ENCODE results near the gene GPR161.
"Not testable (repeated sequence)": the region's sequence is repeated elsewhere in the genome, so short reads cannot be mapped to it uniquely, and the experiment has no call there.

Gene GPR161

DNA sequence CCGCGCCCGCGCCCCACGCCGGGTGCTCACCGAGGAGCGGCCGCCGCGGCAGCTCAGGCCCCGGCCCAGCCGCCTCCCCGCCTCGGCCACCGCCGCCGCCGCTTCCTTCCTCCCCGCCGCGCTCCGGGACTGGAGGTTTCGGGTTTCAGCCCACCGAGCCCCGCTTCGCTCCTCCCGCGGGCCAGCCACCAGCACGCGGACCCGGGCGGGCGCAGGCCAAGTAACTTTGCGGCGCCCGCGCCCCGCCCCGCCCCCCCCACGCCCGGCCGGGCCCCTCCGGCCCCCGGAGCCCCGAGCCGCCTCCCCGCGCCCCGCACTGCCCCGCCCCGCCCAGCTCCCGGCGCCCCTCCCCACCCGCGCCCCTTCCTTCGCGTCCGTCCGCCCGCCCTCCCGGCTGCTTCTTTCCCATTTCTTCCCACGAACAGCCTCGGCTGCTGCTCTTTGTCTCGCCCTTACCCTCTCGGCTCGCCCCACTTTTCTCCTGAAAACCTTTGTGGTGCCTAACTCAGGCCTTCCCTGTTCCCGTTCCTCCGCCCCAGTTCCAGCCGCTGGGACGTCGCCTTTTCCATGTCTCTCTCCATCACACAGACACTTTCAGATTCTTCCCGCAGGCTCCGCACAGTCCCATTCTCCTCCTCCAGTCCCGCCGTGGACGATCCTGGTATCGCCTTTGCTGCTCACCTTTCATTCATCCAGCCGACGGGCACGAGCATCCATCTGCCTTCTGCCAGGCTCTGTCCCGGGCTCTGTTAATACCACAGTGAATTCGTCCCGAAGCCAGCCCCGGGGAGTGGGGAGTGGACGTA, at the start of gene GPR161:
TSS of gene GPR161 (minus strand) at position 222 of the 806 bp plus-strand sequence. CDS start 32,080 bp downstream, outside the sequence.
- DNase-seq (ENCODE audit: low read depth in 2 of 3, low spot score in 1 of 3), result peak in 2 of 3 donors; percentile 3 to 9

DNA sequence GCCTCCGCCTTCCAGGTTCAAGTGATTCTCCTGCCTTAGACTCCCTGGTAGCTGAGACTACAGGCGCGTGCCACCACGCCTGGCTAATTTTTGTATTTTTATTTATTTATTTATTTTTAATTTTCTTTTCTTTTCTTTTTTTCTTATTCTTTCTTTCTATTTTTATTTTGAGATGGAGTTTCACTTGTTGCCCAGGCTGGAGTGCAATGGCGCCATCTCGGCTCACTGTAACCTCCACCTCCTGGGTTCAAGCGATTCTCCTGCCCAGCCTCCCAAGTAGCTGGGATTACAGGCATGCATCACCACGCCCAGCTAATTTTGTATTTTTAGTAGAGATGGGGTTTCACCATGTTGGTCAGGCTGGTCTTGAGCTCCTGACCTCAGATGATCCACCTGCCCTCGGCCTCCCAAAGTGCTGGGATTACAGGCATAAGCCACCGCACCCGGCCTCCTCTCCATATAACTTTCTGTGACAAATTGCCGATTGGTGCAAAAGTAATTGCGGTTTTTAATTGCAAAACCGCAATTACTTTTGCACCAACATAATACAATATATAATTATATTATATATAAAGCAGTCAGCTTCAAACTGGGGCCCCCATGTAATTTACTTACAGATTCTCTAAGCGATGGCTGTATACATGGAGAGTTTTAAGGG, 44.5 kb upstream of the GPR161 start:
- not testable (repeated sequence) for DNase-seq (ENCODE audit: low read depth in 2 of 3, low spot score in 1 of 3)

- DNase-seq (ENCODE audit: low read depth in 2 of 3, low spot score in 1 of 3), result peak in 2 of 3 donors; percentile 4 to 18
Measured at GRCh38 chr1:168180148-168180524, 43.4 kb upstream of the GPR161 start.

DNA sequence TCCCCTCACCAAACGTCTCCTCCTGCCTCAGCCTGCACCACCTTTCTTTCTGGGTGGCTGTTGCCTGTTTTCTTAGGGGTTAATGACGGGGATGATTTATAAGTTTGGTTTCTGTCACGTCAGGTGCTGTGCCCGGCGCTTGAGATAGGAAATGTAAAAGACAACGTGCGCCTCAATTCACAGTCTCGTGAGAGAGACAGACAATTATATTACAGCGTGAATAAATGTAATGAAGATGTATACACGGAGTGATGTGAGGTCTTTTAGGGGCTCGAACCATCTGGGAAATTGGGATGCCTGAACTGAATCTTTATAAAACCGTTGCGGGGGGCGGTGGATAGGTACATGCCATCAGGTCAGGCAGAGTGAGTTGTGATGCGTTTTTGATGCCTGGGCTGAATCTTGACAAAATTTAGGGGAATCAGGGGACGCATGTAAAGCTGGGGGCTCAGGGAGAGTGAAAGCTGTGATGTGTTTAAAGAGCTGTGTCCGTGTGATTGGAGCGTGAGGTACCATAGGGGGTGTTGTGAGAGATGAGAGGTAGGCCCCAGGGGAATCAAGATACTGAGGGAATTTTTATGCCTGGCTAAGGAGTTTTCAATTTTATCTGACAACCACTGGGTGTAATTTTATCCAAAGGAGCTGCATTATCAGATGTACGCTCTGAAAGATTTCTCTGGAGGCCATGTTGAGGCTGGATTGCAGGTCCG, 42.9 kb upstream of the GPR161 start:
- peak in 2 of 3 donors; percentile 0 to 7 for DNase-seq (ENCODE audit: low read depth in 2 of 3, low spot score in 1 of 3)

DNA sequence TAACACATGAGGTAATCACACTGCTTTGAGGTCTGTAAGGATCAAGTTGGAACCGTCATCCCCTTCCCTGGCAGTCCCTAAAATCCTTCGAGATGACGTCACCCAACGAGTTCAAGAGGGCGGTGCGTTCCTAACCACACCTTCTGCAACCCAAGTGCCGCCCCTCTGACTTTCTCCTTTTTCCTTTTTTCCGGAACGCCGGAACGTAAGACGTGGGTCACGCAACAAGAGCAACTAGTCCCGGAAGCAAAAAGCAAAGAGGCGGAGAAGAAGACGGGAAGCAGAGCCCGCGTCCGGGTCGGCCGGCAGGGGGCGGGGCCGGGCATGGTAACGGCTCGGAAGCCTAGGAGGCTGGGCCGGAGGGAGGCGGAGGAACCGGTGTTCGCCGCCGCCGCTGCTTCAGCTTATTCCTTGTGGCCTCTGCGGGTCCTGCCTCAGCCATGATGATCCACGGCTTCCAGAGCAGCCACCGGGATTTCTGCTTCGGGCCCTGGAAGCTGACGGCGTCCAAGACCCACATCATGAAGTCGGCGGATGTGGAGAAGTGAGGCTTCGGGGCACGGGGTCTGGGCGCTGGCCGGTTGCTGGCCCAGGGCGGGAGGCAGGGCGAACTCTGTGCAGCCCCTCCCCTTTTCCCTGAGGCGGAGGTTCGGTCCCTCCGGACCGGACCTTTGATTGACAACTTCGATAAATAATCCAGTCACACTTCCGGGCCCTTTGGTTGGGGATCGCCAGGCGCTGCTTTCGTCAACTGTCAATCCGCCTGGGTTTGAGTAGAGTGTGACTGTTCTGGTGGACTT, 42.1 kb upstream of the GPR161 start, which contains the start of gene TIPRL:
TSS of gene TIPRL (plus strand) at position 325 of the 800 bp plus-strand sequence. CDS start at position 441, 116 bp downstream.
- DNase-seq (ENCODE audit: low read depth in 2 of 3, low spot score in 1 of 3), result peak; percentile 93 to 95 (median 94)

GRCh38 chr1:168178227-168178637, 41.5 kb upstream of the GPR161 start:
- DNase-seq (ENCODE audit: low read depth in 2 of 3, low spot score in 1 of 3), result no peak

- DNase-seq (ENCODE audit: low read depth in 2 of 3, low spot score in 1 of 3), result no peak
Measured at GRCh38 chr1:168172250-168172915, 35.7 kb upstream of the GPR161 start.

DNA sequence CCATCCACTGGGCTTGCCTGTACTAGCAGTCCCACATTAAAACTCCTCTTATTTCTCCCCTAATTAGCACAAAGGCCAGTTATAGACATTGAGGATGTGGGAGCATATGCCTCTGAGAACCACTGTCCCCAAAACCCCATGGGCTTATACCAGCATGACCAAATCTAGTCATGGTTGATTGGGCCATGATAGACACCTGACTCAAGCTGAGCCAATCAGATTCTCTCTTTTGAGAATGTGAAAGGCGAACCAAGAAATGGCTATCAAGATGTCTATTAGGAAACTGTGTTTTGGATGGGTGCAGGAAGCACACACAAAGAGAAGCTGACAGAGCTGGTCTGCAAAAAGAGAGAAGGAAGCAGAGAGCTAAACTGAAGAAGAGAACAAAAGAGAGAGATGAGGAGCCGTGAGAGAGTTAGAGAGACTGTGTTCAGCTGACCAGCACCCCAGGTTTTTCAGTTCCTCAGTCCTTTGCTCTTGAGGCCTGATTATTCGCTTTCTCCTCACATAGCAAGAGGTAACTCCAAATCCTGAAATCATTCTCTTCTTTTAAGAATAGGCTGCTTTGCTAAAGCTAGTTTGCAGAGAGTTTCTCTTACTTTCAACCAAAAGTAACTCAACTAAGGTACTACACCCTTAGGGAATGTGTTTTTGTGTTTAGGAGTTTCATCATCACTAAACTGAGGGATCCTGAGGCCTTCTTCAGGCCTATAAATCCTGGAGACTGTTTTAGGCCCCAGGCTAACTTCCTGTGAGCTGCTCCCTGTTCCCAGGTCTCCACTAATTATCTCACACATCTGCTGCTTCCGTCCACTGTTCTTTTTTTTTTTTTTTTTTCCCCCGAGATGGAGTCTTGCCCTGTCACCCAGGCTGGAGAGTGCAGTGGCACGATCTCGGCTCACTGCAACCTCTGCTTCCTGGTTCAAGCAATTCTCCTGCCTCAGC, 34.1 kb upstream of the GPR161 start:
- no peak for DNase-seq (ENCODE audit: low read depth in 2 of 3, low spot score in 1 of 3)

GRCh38 chr1:168167806-168168205, 31.1 kb upstream of the GPR161 start:
- no peak for DNase-seq (ENCODE audit: low read depth in 2 of 3, low spot score in 1 of 3)

- DNase-seq (ENCODE audit: low read depth in 2 of 3, low spot score in 1 of 3), result no peak
Measured at GRCh38 chr1:168164771-168165170, 28.0 kb upstream of the GPR161 start.

DNA sequence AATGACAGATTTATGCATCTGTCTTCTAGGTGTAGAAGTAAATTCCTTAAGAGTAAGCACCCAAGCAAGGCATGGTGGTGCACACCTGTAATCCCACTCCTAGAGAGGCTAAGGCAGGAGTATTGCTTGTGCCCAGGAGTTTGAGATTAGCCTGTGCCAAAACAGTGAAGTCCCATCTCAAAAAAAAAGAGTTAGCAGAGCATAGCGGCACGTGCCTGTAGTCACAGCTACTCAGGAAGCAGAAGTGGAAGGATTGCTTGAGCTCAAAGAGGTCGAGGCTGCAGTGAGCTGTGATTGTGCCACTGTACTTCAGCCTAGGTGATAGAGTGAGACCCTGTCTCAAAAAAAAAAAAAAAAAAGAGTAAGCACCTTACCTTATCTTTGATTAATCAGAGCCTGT, 26.9 kb upstream of the GPR161 start:
- no peak for DNase-seq (ENCODE audit: low read depth in 2 of 3, low spot score in 1 of 3)

GRCh38 chr1:168161459-168161858, 24.7 kb upstream of the GPR161 start:
- no peak for DNase-seq (ENCODE audit: low read depth in 2 of 3, low spot score in 1 of 3)

DNA sequence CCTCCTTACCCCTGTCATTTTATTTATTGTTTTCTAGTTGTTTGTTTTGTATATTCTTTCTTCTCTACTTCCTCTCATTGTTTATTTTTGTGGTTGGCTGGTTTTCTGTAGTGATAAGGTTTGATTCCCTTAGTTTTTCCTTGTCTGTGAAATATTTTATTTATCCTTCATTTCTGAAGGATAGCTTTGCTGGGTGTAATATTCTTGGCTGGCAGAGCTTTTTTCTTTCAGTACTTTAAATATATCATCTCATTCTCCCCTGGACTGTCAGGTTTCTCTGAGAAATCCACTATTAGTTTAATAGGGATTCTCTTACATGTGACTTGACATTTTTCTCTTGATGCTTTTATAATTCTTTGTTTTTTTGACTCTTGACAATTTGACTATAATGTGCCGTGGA, 23.2 kb upstream of the GPR161 start:
- DNase-seq (ENCODE audit: low read depth in 2 of 3, low spot score in 1 of 3), result no peak

GRCh38 chr1:168159251-168159650, 22.5 kb upstream of the GPR161 start:
- no peak for DNase-seq (ENCODE audit: low read depth in 2 of 3, low spot score in 1 of 3)

DNA sequence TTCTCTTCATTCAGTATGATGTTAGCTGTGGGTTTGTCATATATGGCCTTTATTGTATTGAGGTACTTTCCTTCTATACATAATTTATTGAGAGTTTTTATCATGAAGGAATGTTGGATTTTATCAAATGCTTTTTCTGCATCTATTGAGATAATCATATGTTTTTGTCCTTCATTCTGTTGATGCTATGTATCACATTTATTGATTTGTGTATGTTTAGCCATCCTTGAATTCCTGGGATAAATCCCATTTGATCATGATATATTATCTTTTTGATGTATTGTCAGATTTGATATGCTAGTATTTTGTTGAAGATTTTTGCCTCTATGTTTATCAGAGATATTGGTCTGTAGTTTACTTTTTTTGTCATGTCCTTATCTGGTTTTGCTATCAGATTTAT, 20.9 kb upstream of the GPR161 start:
- DNase-seq (ENCODE audit: low read depth in 2 of 3, low spot score in 1 of 3), result no peak

GRCh38 chr1:168155910-168156309, 19.2 kb upstream of the GPR161 start:
- no peak for DNase-seq (ENCODE audit: low read depth in 2 of 3, low spot score in 1 of 3)

DNA sequence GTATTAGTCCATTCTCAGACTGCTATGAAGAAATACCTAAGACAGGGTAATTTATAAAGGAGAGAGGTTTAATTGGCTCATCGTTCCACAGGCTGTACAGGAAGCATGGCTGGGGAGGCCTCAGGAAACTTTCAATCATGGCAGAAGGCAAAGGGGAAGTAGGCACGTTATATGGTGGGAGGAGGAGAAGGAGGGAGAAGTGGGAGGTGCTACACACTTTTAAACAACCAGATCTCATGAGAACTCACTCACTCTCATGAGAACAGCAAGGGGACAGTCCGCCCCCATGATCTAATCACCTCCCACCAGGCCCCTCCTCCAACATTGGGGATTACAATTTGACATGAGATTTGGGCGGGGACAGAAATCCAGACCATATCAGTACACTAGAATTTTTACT, 18.0 kb upstream of the GPR161 start:
- not testable (repeated sequence) for DNase-seq (ENCODE audit: low read depth in 2 of 3, low spot score in 1 of 3)

- DNase-seq (ENCODE audit: low read depth in 2 of 3, low spot score in 1 of 3), result no peak
Measured at GRCh38 chr1:168151935-168152334, 15.2 kb upstream of the GPR161 start.

- DNase-seq (ENCODE audit: low read depth in 2 of 3, low spot score in 1 of 3), result no peak
Measured at GRCh38 chr1:168150283-168150682, 13.6 kb upstream of the GPR161 start.

All from stimulated activated CD4-positive, alpha-beta T cell treated with anti-CD3 and anti-CD28 coated beads, Interleukin-12 subunit alpha, Interleukin-12 subunit beta, amount 100 ng/mL, for 48 hours (primary cell).